Gastroesophageal sphincter (tissue), 4 donors: ENCODE results near the gene PIP5K1C. TPM values are rescaled to one million over a fixed set of nuclear protein-coding genes. Genes with fewer than 3 reads are reported as not detected.
A peak's percentile ranks its signal among the peaks of the same experiment; 100 is the strongest.

Experiments
- ATAC-seq: fragments of 150-250 bp; one replicate; pipeline ENCODE4 v1.9.1; 2016; ENCODE audit warnings: mild to moderate bottlenecking, moderate library complexity
- H3K27ac ChIP-seq, 4 donors: fragments of 200-600 bp; sonication (generic) in 3 of 4; 1 replicate in 3 of 4; 2 replicates in 1 of 4; pipeline ENCODE4 v1.5.1; 2016 to 2019
- H3K27me3 ChIP-seq: fragments of 200-600 bp; sonication (generic); one replicate; pipeline ENCODE4 v1.5.1; 2019
- H3K36me3 ChIP-seq, 2 donors: fragments of 200-600 bp; sonication (generic); one replicate each; pipeline ENCODE4 v1.5.1; 2019; ENCODE audit warnings: control low read depth in 1 of 2
- H3K4me1 ChIP-seq, 3 donors: fragments of 200-600 bp; sonication (generic); 1 replicate in 2 of 3; 2 replicates in 1 of 3; pipeline ENCODE4 v1.5.1; 2016 to 2019; ENCODE audit warnings: control low read depth in 2 of 3
- H3K4me3 ChIP-seq, 2 donors: fragments of 200-600 bp; sonication (generic); one replicate each; pipeline ENCODE4 v1.5.1; 2019; ENCODE audit warnings: mild to moderate bottlenecking in 1 of 2, moderate library complexity in 1 of 2
- H3K9me3 ChIP-seq, 3 donors: fragments of 200-600 bp; sonication (generic); one replicate each; pipeline ENCODE4 v1.5.1; 2017 to 2019; ENCODE audit warnings: control low read depth in 2 of 3
- EP300 ChIP-seq: sonication (generic); formaldehyde crosslinking; IDR thresholded peaks from one replicate; pipeline ENCODE4 v1.6.1; 2017; ENCODE audit warnings: antibody characterized with exemption, mild to moderate bottlenecking
- POLR2A ChIP-seq, 2 donors: fragments of 450-650 bp; IDR thresholded peaks; one replicate each; pipeline ENCODE4 v1.6.1; 2017; ENCODE audit warnings: antibody characterized with exemption in 2 of 2, mild to moderate bottlenecking in 2 of 2, moderate library complexity in 1 of 2
- POLR2AphosphoS5 ChIP-seq: sonication (generic); formaldehyde crosslinking; IDR thresholded peaks from one replicate; pipeline ENCODE4 v1.6.1; 2017; ENCODE audit warnings: antibody characterized with exemption
- WGBS, 2 donors: methylation state at CpG; one replicate each; pipeline ENCODE4 v1.1.5; 2018; ENCODE audit warnings: low coverage in 1 of 2; 5-methylcytosine and 5-hydroxymethylcytosine counted together
- total RNA-seq, 4 donors: library from RNA; depleted of rRNA; stranded (reverse); fragments of >200 nt; gene quantifications; one replicate each; pipeline ENCODE4 v1.1.0, GENCODE V29; 2016
- TF ChIP-seq, protein P1 (sequence below), 4 experiments: fragments of 200-600 bp in 2 of 4; fragments of 450-650 bp in 2 of 4; sonication (generic) in 1 of 4; IDR thresholded peaks; one replicate each; pipeline ENCODE4 v1.5.1; 2017 to 2019; ENCODE audit warnings: antibody characterized with exemption in 4 of 4, mild to moderate bottlenecking in 2 of 4, moderate library complexity in 2 of 4

PIP5K1C gene
- total RNA-seq, 4 donors from 2014 or later = 50.8 to 165 (median 61.5) TPM

DNA sequence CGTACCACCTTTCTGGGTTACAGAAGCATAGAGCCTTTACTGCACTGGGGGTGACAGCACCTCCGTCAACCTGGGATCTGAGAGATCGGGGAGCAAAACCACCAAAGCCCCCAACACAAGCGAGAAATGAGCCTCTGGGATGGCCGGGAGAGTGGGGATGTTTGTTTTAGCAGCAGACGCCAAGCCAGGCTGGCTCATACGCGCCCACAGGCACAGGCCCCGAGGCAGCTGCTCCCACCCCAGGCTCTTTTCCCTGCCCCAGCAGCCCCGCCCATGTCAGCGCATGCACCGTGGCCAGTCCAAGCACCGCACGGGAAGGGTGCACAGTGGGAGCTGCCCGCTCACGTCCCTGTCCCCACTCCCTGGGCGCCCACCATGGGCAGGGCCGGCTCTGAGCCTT lies 8.5 kb downstream of the PIP5K1C start:
- no peaks in the 10 kb centered on the region for H3K27me3 ChIP-seq
- peaks cover 0 to 74% (median 37%) of the 10 kb centered on the region in 3 donors for H3K4me1 ChIP-seq
- H3K4me3 ChIP-seq = no peak overlapping the region
- TF ChIP-seq POLR2AphosphoS5 (no peak), POLR2A (IDR thresholded peaks at IDR 0.05) (no peak), EP300 (no peak)
- TF ChIP-seq, protein P1, sequence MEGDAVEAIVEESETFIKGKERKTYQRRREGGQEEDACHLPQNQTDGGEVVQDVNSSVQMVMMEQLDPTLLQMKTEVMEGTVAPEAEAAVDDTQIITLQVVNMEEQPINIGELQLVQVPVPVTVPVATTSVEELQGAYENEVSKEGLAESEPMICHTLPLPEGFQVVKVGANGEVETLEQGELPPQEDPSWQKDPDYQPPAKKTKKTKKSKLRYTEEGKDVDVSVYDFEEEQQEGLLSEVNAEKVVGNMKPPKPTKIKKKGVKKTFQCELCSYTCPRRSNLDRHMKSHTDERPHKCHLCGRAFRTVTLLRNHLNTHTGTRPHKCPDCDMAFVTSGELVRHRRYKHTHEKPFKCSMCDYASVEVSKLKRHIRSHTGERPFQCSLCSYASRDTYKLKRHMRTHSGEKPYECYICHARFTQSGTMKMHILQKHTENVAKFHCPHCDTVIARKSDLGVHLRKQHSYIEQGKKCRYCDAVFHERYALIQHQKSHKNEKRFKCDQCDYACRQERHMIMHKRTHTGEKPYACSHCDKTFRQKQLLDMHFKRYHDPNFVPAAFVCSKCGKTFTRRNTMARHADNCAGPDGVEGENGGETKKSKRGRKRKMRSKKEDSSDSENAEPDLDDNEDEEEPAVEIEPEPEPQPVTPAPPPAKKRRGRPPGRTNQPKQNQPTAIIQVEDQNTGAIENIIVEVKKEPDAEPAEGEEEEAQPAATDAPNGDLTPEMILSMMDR (IDR thresholded peaks at IDR 0.05) = no peak
- ATAC-seq = no peak
- H3K9me3 ChIP-seq = no peaks in the 10 kb centered on the region
- H3K27ac ChIP-seq = peak overlapping the region in 3 of 4 donors; percentile 87 to 98 (median 95)
- 96% methylated on average over 7 of the region's 18 CpGs; no CpG with 5 or more reads in 1 of the 2 donors for WGBS, 2 donors
- peaks cover 0 to 28% of the 10 kb centered on the region in 2 donors for H3K36me3 ChIP-seq

DNA sequence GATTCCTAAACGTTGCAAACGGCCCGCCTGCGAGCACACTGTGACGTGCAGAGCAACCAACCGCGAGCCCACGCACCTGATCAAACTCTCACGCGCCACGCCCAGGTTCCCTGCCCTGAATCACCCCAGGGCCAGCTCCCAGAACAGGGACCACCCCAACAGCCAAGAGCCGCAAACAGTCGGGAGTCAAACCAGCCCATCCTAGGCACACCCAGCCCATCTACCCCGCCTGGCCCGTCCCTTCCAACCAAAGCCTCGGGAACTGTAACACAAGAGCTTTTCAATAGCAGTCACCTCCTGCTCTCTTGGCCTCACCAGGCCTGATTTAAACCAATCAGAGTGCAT lies 8.9 kb downstream of the PIP5K1C start:
- WGBS, 2 donors = no CpG with 5 or more reads among the region's 16 CpGs
- peak overlapping the region in 2 of 4 donors; percentile 95 to 98 for H3K27ac ChIP-seq
- H3K4me1 ChIP-seq = peaks cover 0 to 74% (median 37%) of the 10 kb centered on the region in 3 donors
- no peaks in the 10 kb centered on the region for H3K27me3 ChIP-seq
- H3K9me3 ChIP-seq = no peaks in the 10 kb centered on the region
- H3K4me3 ChIP-seq = no peak overlapping the region
- ATAC-seq = no peak
- peaks cover 0 to 28% of the 10 kb centered on the region in 2 donors for H3K36me3 ChIP-seq
- TF ChIP-seq POLR2AphosphoS5 = no peak
- no peak for TF ChIP-seq EP300
- no peak for TF ChIP-seq POLR2A (IDR thresholded peaks at IDR 0.05)
- TF ChIP-seq, protein P1 (IDR thresholded peaks at IDR 0.05) = no peak

DNA sequence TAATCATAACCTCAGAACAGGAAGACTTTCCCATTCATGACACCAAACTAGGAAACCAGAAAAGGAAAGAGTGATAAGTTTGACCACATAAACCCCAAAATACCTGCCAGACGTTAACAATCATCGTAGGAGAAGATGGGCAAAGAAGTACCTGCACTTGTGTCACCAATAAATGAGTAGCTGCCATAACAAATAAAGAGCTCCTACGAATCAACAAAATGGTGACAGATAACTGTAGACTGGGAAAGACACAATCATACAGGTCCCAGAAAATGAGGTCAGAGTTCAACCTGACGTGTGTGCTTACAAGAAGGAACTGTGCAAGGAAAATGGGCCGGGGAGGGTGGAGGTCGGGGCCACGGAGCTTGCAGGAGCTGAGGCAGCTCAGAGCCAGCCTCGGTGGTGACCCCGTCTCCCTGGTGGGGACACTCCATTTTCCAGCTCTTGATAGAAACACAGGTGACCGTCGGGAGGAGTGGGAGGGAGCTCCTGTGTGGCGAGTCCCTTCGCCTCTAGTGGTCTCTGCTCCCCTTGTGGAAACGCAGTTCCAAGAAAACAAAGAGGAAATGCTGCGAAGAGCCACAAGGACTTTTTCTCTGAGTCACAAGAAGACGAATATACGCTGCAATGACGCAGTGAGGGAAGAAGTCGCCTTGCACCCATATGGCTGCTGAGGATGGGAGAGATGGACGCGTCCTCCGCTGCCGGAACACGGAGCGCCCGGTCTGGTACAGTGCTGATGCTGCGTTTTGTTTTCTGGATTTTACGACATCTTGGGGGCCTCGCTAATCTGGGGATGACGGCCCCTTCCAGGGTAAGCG lies 9.5 kb downstream of the PIP5K1C start:
- peaks cover 0 to 23% of the 10 kb centered on the region in 2 donors for H3K36me3 ChIP-seq
- TF ChIP-seq, protein P1 (IDR thresholded peaks at IDR 0.05) = no peak
- TF ChIP-seq POLR2A (IDR thresholded peaks at IDR 0.05) = no peak
- TF ChIP-seq POLR2AphosphoS5 = no peak
- no peak for TF ChIP-seq EP300
- no peak overlapping the region for H3K4me3 ChIP-seq
- H3K27me3 ChIP-seq = no peaks in the 10 kb centered on the region
- no peak for ATAC-seq
- peak overlapping the region in 1 of 4 donors; percentile 98 for H3K27ac ChIP-seq
- WGBS, 2 donors = 83 to 85% methylated on average over 4 to 20 of the region's 31 CpGs
- peaks cover 0 to 74% (median 37%) of the 10 kb centered on the region in 3 donors for H3K4me1 ChIP-seq
- H3K9me3 ChIP-seq = no peaks in the 10 kb centered on the region

DNA sequence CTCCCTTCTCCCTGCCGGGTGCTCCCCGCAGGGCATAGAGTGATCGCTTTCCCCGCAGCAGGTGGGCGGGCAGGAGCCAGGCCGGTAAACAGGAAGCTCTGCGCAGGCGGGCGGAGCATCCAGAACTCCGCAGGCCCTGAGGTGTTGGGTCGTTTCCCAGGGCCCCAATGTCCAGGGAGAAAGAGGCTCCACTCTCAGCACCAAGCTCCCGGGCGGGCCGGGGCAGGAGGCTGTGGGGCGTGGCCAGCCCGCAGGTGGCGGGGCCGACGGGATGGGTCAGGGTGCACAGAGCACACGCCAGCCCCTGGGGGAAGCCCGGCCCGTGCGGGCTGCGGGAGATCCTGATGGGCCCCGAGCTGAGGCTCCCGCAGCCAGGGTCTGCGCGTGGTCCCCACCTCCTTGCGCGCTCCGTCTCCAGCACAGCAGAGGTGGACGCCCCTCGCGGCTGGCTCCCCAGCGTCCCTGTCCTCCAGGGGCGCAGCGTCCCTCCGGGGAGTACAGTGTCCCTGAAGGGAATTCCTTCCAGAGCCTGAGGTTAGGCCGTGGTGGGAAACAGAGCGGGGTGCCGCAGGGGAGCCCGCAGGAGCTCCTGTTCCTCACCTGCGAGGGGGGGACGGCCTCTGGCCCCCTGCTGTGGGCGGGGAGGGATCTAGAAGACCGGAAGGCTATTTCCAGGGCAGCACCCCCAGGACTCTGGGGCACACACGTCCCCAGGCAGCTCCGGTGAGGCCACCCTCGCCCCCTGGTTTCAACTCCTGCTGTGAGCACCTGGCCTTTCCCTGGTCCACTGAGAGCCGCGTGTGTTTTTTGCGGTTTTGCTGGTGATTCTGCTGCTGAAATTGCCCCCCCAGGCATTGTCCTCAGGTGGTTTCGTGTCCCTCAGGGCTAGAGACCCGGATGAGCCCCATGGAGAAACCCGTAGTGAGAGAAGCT lies 12.2 kb downstream of the PIP5K1C start:
- peak overlapping the region in 3 of 4 donors; percentile 68 to 81 (median 69) for H3K27ac ChIP-seq
- H3K36me3 ChIP-seq = peaks cover 0 to 28% of the 10 kb centered on the region in 2 donors
- TF ChIP-seq POLR2AphosphoS5 (no peak), POLR2A (IDR thresholded peaks at IDR 0.05) (no peak), EP300 (no peak)
- TF ChIP-seq, protein P1 (IDR thresholded peaks at IDR 0.05) = no peak
- peaks cover 0 to 71% (median 34%) of the 10 kb centered on the region in 3 donors for H3K4me1 ChIP-seq
- ATAC-seq = no peak
- peak overlapping the region in 1 of 2 donors; percentile 24 for H3K4me3 ChIP-seq
- 80% methylated on average over 1 of the region's 55 CpGs; no CpG with 5 or more reads in 1 of the 2 donors for WGBS, 2 donors
- no peaks in the 10 kb centered on the region for H3K27me3 ChIP-seq
- peaks cover 0 to 6% (median 0%) of the 10 kb centered on the region in 3 donors for H3K9me3 ChIP-seq
